HG03039 (cell line): ENCODE results near the gene GTF2IRD1.
"Not testable (repeated sequence)": the region's sequence is repeated elsewhere in the genome, so short reads cannot be mapped to it uniquely, and the experiment has no call there.

Experiments used
- ATAC-seq: cut with Tn5 transposase; IDR thresholded peaks from one replicate; pipeline ENCODE4 v1.9.1; 2021; ENCODE audit warnings: mild to moderate bottlenecking, moderate library complexity; ENCODE audit not compliant: unreplicated experiment

GTF2IRD1 gene

DNA sequence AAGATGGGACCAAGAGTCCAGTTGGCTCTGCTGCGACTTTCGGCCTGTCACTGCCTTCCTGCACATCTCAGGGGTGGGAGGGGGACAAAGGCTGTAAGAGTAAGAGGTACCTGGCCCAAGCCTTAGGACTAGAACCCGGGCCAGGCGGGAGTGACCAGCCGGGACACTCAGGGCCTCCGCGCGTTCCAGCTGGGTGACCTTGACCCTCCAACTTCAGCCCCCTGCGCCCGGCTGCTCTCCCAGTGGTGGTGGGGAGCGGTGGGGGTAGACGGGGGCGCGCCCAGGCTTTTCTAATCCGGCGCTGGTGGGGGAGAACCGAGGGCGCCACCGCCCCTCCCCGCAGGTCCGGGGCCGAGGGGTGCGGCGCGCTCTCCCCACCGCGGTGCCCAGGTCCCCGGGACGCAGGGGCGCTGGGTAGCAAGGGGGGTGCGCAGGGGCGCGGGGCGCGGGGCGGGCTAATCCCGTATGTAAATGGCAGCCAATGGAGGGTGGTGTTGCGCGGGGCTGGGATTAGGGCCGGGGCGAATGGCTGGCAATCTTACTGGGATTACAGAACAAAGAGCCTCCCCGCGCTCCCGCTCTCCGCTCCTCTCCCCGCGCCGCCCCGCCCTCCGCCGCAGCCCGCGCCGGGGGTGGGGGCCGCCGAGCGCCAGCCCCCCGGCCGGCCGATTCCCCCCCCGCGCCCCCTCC lies at the start of gene GTF2IRD1:
GTF2IRD1 (plus strand) TSS at position 585 of the 690 bp plus-strand sequence. CDS start 54,175 bp downstream, outside the sequence.
- no peak for ATAC-seq

- ATAC-seq, result no peak
Observed at GRCh38 chr7:74404388-74404700, 49.4 kb upstream of the GTF2IRD1 start.

DNA sequence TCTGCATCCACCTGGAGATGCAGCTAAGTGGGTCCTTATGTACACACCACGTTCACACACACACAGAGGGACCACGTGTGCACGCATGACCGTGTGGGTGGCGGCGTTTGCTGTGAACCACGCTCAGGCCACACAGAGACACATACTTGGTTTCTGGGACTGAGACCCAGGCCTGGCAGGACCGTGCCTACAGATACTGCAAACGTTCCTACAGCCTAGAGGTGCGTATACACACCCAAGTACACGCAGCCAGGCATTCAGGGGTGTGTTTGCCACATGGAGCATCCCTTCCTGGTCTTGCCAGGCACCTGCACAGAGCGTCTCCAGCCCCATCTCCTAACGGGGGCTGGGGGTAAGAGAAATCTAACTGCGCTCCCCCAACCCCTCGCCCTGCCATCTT lies 49.0 kb upstream of the GTF2IRD1 start:
- no peak for ATAC-seq

DNA sequence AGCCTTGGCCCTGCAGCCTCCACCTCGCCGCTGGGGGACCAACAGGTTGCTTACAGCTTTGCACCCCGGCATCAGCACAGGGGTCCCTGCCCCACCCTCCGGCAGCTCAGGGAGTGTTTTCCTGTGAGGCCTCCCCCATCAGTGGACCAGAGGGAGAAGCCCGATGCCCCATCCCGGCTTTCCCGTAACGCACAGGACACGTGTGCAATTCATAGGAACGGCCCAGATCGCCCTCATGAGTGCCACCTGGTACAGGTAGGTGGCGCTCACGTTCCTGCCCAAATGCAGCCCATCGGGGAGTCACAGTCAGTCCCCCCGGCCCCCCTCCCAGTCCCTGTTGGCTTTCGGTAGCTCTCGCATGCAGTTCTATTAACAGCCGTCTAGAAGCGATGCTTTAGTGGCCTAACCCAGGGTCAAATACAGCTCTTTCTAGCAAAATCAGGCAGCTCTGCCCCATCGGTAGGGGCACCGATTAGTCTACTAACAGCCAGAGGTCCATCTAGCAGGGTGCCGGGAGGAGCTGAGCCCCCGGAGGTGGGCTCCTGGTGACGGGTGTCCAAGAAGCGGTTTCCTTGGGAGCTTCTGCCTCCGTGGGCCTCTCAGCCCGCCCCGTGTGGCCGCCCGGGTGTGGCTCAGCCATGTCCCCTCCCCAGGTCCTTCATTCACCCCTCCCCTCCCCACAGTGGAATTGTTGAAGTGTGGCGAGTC lies 48.4 kb upstream of the GTF2IRD1 start:
- no peak for ATAC-seq

GRCh38 chr7:74405899-74406512 lies 47.7 kb upstream of the GTF2IRD1 start:
- ATAC-seq, result no peak

GRCh38 chr7:74407958-74408357 lies 45.7 kb upstream of the GTF2IRD1 start:
- ATAC-seq, result no peak

- ATAC-seq, result no peak
Observed at GRCh38 chr7:74409571-74409970, 44.1 kb upstream of the GTF2IRD1 start.

- no peak for ATAC-seq
Observed at GRCh38 chr7:74410772-74411171, 42.9 kb upstream of the GTF2IRD1 start.

GRCh38 chr7:74411571-74411970 lies 42.1 kb upstream of the GTF2IRD1 start:
- not testable (repeated sequence) for ATAC-seq

- no peak for ATAC-seq
Observed at GRCh38 chr7:74412056-74412455, 41.6 kb upstream of the GTF2IRD1 start.

GRCh38 chr7:74412603-74413002 lies 41.1 kb upstream of the GTF2IRD1 start:
- ATAC-seq, result no peak

DNA sequence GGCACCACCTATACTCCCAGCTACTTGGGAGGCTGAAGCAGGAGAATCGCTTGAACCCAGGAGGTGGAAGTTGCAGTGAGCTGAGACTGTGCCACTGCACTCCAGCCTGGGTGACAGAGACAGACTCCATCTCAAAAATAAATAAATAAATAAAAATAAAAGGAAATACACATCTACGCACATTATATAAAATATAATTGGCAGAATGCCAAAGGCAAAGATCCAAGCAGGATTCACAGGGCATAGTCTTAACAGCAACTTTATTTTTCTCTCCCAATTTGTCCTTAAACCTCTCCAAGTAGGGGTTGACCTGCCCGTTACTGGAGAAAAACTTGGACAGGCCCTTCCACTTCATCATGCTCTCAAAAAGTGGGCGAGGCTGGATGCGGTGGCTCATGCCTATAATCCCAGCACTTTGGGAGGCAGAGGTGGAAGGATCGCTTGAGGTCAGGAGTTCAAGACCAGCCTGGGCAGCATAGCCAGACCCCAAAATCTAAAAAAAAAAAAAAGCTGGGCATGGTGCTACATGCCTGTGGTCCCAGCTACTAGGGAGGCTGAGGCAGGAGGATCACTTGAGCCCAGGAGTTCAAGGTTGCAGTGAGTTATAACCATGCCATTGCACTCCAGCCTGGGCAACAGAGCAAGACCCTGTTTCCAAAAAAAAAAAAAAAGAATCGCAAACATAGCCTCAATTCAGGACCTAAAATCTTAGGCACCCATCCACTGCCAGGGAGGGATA lies 38.9 kb upstream of the GTF2IRD1 start:
- ATAC-seq, result not testable (repeated sequence)

DNA sequence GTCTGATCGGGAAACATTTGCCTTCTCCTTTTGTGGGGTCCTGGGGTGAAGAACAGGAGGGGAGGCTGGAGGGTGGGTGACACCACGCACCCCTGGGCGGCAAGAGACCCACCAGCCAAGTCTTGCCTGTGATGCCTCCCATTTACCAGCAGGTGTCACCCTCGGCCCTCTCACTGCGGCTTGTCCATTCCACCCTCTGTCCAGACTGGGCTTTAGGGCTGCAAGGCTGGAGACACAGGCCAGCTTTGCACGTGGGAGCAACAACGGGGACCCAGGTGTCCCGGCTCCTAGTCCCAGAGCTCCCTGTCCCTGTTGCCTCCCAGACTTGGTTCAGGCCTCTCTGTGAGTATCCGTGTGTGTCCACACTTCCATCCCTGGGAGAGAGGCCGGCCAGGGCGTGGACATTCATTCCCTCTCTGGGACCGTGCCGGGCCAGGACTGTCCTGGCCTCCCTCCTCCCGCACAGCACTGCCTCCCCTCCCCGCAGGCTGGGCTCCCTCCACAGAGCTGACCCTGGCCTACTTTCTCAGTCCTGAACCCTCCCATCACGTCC lies 36.2 kb upstream of the GTF2IRD1 start:
- ATAC-seq, result no peak

GRCh38 chr7:74418076-74418475 lies 35.6 kb upstream of the GTF2IRD1 start:
- ATAC-seq, result no peak

GRCh38 chr7:74418538-74418937 lies 35.2 kb upstream of the GTF2IRD1 start:
- no peak for ATAC-seq

GRCh38 chr7:74419232-74419631 lies 34.5 kb upstream of the GTF2IRD1 start:
- ATAC-seq, result not testable (repeated sequence)

DNA sequence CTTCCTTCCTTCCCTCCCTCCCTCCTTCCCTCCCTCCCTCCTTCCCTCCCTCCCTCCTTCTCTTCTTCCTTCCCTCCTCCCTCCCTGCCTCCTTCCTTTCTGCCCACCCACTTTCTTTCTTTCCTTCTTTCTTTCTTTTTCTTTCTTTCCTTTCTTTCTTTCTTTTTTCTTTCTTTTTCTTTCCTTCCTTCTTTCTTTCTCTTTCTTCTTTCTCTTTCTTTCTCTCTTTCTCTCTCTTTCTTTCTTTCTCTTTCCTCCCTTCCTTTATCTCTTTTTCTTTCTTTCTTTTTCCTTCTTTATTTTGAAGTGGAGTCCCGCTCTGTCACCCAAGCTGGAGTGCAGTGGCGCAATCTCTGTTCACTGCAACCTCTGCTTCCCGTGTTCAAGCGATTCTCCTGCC lies 33.7 kb upstream of the GTF2IRD1 start:
- ATAC-seq, result no peak

DNA sequence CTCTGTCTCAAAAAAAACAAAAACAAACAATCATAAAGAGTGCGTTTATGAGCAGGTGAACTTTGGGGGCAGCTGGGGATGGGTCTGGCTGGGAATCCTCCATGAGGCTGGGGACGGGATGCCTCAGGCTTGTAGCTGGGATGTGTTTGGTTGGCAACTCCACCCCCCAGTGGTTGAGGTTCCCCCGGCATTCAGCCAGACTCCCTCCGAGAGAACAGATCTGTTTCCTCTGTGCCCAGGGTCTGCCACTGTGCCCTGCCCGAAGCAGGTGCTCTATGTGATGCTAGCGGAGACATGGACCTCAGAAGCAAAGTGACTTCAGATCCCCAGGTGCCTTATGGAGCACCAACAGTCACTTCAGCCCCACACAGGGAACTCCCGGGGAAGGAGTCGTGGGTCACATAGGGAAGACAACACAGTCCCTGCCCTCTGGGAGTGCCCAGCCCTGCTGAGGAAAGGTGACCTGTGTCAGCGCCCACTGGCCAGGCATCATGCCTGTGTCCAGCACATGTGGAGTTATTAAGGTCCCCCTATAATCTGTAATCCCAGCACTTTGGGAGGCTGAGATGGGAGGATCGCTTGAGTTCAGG lies 29.3 kb upstream of the GTF2IRD1 start:
- ATAC-seq, result no peak

- no peak for ATAC-seq
Observed at GRCh38 chr7:74428023-74428422, 25.7 kb upstream of the GTF2IRD1 start.

- ATAC-seq, result no peak
Observed at GRCh38 chr7:74429153-74429747, 24.5 kb upstream of the GTF2IRD1 start.
